Neural progenitor cell (in vitro differentiated cells): Measurements from ENCODE around the gene HPSE. TPM values are rescaled to one million over a fixed set of nuclear protein-coding genes. Genes with fewer than 3 reads are reported as not detected.

Experiments
- DNase-seq: peaks from one replicate; pipeline ENCODE4 v3.0.0-alpha.2; 2016; ENCODE audit warnings: low spot score
- H2AFZ ChIP-seq: fragments of 200-600 bp; sonication (generic); replicated peaks from 2 replicates; pipeline ENCODE4 v1.6.1; 2016; ENCODE audit warnings: antibody characterized with exemption
- H3F3A ChIP-seq: fragments of 200-600 bp; sonication (generic); 2 replicates; pipeline ENCODE4 v1.6.1; 2016; ENCODE audit warnings: antibody characterized with exemption, low read depth
- H3K27ac ChIP-seq: fragments of 200-600 bp; sonication (generic); 2 replicates; pipeline ENCODE4 v1.5.1; 2016; ENCODE audit warnings: mild to moderate bottlenecking
- H3K27me3 ChIP-seq: fragments of 200-600 bp; sonication (generic); 2 replicates; pipeline ENCODE4 v1.6.1; 2016; ENCODE audit warnings: mild to moderate bottlenecking, moderate library complexity
- H3K36me3 ChIP-seq: fragments of 200-600 bp; sonication (generic); 2 replicates; pipeline ENCODE4 v1.5.1; 2016
- H3K4me1 ChIP-seq: fragments of 200-600 bp; sonication (generic); 2 replicates; pipeline ENCODE4 v1.6.1; 2016; ENCODE audit warnings: mixed run types
- H3K4me2 ChIP-seq: fragments of 200-600 bp; sonication (generic); 2 replicates; pipeline ENCODE4 v1.6.1; 2016
- H3K4me3 ChIP-seq: fragments of 200-600 bp; sonication (generic); 2 replicates; pipeline ENCODE4 v1.5.1; 2016
- H3K79me2 ChIP-seq: fragments of 200-600 bp; sonication (generic); 2 replicates; pipeline ENCODE4 v1.6.1; 2016; ENCODE audit warnings: low read depth
- H3K9ac ChIP-seq: fragments of 200-600 bp; sonication (generic); 2 replicates; pipeline ENCODE4 v1.6.1; 2016
- H3K9me3 ChIP-seq: fragments of 200-600 bp; sonication (generic); 2 replicates; pipeline ENCODE4 v1.5.1; 2016; ENCODE audit warnings: low read depth
- H4K20me1 ChIP-seq: fragments of 200-600 bp; sonication (generic); 2 replicates; pipeline ENCODE4 v1.6.1; 2016; ENCODE audit warnings: low read depth
- H3K27ac Mint-ChIP-seq: 3 replicates; pipeline ENCODE4 v1.8.0; 2021; ENCODE audit warnings: mixed read lengths
- H3K27me3 Mint-ChIP-seq: 2 replicates; pipeline ENCODE4 v1.8.0; 2022; ENCODE audit warnings: low read depth, mild to moderate bottlenecking, inconsistent platforms, moderate library complexity, mixed read lengths; ENCODE audit not compliant: insufficient read depth
- H3K36me3 Mint-ChIP-seq: 3 replicates; pipeline ENCODE4 v1.8.0; 2021; ENCODE audit warnings: mixed read lengths
- H3K4me1 Mint-ChIP-seq: 3 replicates; pipeline ENCODE4 v1.8.0; 2021; ENCODE audit warnings: mixed read lengths
- H3K4me3 Mint-ChIP-seq: 3 replicates; pipeline ENCODE4 v1.8.0; 2021; ENCODE audit warnings: mild to moderate bottlenecking, moderate library complexity, mixed read lengths
- H3K9me3 Mint-ChIP-seq: 3 replicates; pipeline ENCODE4 v1.8.0; 2020; ENCODE audit warnings: mixed read lengths
- EZH2 ChIP-seq: fragments of 200-600 bp; sonication (generic); IDR thresholded peaks from 2 replicates; pipeline ENCODE4 v1.6.1; 2017; ENCODE audit warnings: antibody characterized with exemption, mild to moderate bottlenecking, moderate library complexity
- EZH2phosphoT487 ChIP-seq: fragments of 200-600 bp; sonication (generic); IDR thresholded peaks from 2 replicates; pipeline ENCODE4 v1.6.1; 2017; ENCODE audit warnings: antibody characterized with exemption
- total RNA-seq: library from RNA; depleted of rRNA; stranded (reverse); fragments of >200 nt; gene quantifications from 2 replicates; pipeline ENCODE4 v1.2.3, GENCODE V29; 2015; ENCODE audit warnings: low replicate concordance
- TF ChIP-seq, protein P1 (sequence below): fragments of 200-600 bp; sonication (generic); IDR thresholded peaks from 2 replicates; pipeline ENCODE4 v1.5.1; 2017; ENCODE audit warnings: antibody characterized with exemption, mild to moderate bottlenecking

HPSE gene
- total RNA-seq, 1 donor from 2014 or later, result 0.73 TPM

GRCh38 chr4:83318666-83319065 is 16.0 kb downstream of the HPSE start:
- H3K27me3 ChIP-seq, result no peaks in the 10 kb centered on the region
- Mint-ChIP-seq H3K4me1 (no peaks in the 10 kb centered on the region), H3K4me3 (no peak overlapping the region), H3K36me3 (no peaks in the 10 kb centered on the region), H3K27ac (no peak overlapping the region), H3K27me3 (peaks cover 5% of the 10 kb centered on the region), H3K9me3 (no peaks in the 10 kb centered on the region)
- H2AFZ ChIP-seq, result no peak overlapping the region
- H3K79me2 ChIP-seq, result no peaks in the 10 kb centered on the region
- H3K9ac ChIP-seq, result no peak overlapping the region
- no peaks in the 10 kb centered on the region for H3F3A ChIP-seq
- TF ChIP-seq EZH2 (no peak), EZH2phosphoT487 (no peak)
- TF ChIP-seq, protein P1, sequence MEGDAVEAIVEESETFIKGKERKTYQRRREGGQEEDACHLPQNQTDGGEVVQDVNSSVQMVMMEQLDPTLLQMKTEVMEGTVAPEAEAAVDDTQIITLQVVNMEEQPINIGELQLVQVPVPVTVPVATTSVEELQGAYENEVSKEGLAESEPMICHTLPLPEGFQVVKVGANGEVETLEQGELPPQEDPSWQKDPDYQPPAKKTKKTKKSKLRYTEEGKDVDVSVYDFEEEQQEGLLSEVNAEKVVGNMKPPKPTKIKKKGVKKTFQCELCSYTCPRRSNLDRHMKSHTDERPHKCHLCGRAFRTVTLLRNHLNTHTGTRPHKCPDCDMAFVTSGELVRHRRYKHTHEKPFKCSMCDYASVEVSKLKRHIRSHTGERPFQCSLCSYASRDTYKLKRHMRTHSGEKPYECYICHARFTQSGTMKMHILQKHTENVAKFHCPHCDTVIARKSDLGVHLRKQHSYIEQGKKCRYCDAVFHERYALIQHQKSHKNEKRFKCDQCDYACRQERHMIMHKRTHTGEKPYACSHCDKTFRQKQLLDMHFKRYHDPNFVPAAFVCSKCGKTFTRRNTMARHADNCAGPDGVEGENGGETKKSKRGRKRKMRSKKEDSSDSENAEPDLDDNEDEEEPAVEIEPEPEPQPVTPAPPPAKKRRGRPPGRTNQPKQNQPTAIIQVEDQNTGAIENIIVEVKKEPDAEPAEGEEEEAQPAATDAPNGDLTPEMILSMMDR, result no peak
- DNase-seq, result no peak
- no peaks in the 10 kb centered on the region for H3K4me1 ChIP-seq
- no peak overlapping the region for H3K4me3 ChIP-seq
- no peak overlapping the region for H3K27ac ChIP-seq
- H3K4me2 ChIP-seq, result no peak overlapping the region
- H3K36me3 ChIP-seq, result no peaks in the 10 kb centered on the region
- H4K20me1 ChIP-seq, result no peaks in the 10 kb centered on the region
- H3K9me3 ChIP-seq, result no peaks in the 10 kb centered on the region

- Mint-ChIP-seq H3K27ac (no peak overlapping the region), H3K27me3 (peaks cover 5% of the 10 kb centered on the region)
- no peak overlapping the region for H3K4me3 ChIP-seq
Observed at GRCh38 chr4:83317671-83318070, 17.0 kb downstream of the HPSE start.

DNA sequence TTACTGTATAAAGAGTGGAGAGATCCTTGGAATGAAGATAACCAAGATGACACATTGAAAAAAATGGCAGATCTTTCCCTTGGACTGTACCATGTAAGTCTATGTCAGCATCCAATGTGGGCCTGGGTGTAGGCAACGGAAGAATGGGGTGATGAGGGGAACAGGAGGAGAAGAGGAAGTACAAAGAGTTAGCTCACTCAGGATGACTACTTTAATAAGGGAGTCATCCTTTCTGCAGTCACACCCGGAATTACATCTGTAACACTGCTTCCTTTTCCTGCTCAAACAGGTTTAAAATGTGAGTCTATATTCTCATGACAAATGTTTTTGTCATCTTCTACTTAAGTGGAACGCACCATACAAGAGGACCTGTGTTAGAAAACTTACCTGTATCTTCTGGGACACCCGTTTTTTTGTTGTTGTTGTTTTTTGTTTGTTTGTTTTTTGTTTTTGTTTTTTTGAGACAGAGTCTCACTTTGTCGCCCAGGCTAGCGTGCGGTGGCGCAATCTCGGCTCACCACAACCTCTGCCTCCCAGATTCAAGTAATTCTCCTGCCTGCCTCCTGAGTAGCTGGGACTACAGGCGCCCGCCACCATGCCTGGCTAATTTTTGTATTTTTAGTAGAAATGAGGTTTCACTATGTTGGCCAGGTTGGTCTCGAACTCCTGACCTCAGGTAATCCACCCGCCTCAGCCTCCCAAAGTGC is 18.0 kb downstream of the HPSE start:
- H3K9me3 Mint-ChIP-seq, result no peaks in the 10 kb centered on the region
- H3K9ac ChIP-seq, result no peak overlapping the region
- H3K4me1 ChIP-seq, result no peaks in the 10 kb centered on the region
- no peaks in the 10 kb centered on the region for H3K79me2 ChIP-seq
- H3K4me3 ChIP-seq, result no peak overlapping the region
- H3K9me3 ChIP-seq, result no peaks in the 10 kb centered on the region
- H3K4me1 Mint-ChIP-seq, result no peaks in the 10 kb centered on the region
- H3K27ac Mint-ChIP-seq, result no peak overlapping the region
- TF ChIP-seq EZH2, result no peak
- TF ChIP-seq, protein P1, result no peak
- TF ChIP-seq EZH2phosphoT487, result no peak
- H3K36me3 ChIP-seq, result no peaks in the 10 kb centered on the region
- no peaks in the 10 kb centered on the region for H3K27me3 ChIP-seq
- H3K4me2 ChIP-seq, result no peak overlapping the region
- no peaks in the 10 kb centered on the region for H3K36me3 Mint-ChIP-seq
- no peak overlapping the region for H2AFZ ChIP-seq
- H4K20me1 ChIP-seq, result no peaks in the 10 kb centered on the region
- H3K27ac ChIP-seq, result no peak overlapping the region
- H3K27me3 Mint-ChIP-seq, result peaks cover 4% of the 10 kb centered on the region
- DNase-seq, result no peak
- H3K4me3 Mint-ChIP-seq, result no peak overlapping the region
- H3F3A ChIP-seq, result no peaks in the 10 kb centered on the region

More at GRCh38 chr4:83317671-83318070, 17.0 kb downstream of the HPSE start:
- Histone ChIP-seq H3K27me3 (no peaks in the 10 kb centered on the region), H3K9me3 (no peaks in the 10 kb centered on the region), H3K4me2 (no peak overlapping the region), H3K36me3 (no peaks in the 10 kb centered on the region), H3K9ac (no peak overlapping the region), H3K4me1 (no peaks in the 10 kb centered on the region), H2AFZ (no peak overlapping the region), H4K20me1 (no peaks in the 10 kb centered on the region), H3F3A (no peaks in the 10 kb centered on the region), H3K79me2 (no peaks in the 10 kb centered on the region), H3K27ac (no peak overlapping the region)
- TF ChIP-seq EZH2 (no peak), EZH2phosphoT487 (no peak)
- TF ChIP-seq, protein P1, result no peak
- no peak for DNase-seq
- Mint-ChIP-seq H3K9me3 (no peaks in the 10 kb centered on the region), H3K4me3 (no peak overlapping the region), H3K36me3 (no peaks in the 10 kb centered on the region), H3K4me1 (no peaks in the 10 kb centered on the region)
